ENCODE measurements around the gene ARF5.

DNA sequence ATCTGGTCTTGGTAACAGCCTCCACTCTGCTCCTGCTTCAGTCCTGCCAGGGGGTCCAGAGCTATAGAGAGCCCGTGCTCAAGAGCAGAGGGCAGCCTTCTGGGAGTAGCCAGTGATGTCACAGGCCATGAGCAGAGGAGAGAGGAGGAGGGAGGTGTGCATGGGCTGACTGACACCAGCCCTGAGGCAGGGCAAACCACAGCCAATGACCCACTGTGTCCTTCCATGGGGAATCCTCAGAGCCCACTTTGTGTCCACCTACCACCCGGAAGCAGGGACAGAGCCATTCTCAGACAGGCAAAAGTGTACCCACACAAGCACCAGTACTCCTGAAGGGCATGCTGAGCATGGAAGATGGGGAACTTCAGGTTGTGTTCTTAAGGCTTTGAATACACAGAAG, 29.8 kb downstream of the ARF5 start, which contains the start of gene PAX4:
- no peak for TF ChIP-seq HDGF (IDR thresholded peaks at IDR 0.05; ENCODE audit: borderline replicate concordance)
- TF ChIP-seq ARNT (IDR thresholded peaks at IDR 0.05) = no peak
- TF ChIP-seq FOXM1 (IDR thresholded peaks at IDR 0.05; ENCODE audit: borderline replicate concordance) = no peak
- no peak for TF ChIP-seq FOXA1 (IDR thresholded peaks at IDR 0.05)
- TF ChIP-seq TARDBP (IDR thresholded peaks at IDR 0.05) = no peak
- TF ChIP-seq BHLHE40 (IDR thresholded peaks at IDR 0.05; ENCODE audit: borderline replicate concordance) = no peak
- TF ChIP-seq SP1 (IDR thresholded peaks at IDR 0.05) = no peak
- TF ChIP-seq L3MBTL2 (conservative IDR thresholded peaks at IDR 0.05) = no peak
- TF ChIP-seq FOXK2 (IDR thresholded peaks at IDR 0.05) = no peak

All from HEK293T (cell line).